NCI-H2196 treated with DMSO at 0.1 percent for 48 hours (cell line): ENCODE results near the gene KLF15.

Experiments
- DNase-seq: peaks from one replicate; lab custom pipeline; 2025; ENCODE audit not compliant: unreplicated experiment; lab: John Stamatoyannopoulos, UW

Gene KLF15

DNA sequence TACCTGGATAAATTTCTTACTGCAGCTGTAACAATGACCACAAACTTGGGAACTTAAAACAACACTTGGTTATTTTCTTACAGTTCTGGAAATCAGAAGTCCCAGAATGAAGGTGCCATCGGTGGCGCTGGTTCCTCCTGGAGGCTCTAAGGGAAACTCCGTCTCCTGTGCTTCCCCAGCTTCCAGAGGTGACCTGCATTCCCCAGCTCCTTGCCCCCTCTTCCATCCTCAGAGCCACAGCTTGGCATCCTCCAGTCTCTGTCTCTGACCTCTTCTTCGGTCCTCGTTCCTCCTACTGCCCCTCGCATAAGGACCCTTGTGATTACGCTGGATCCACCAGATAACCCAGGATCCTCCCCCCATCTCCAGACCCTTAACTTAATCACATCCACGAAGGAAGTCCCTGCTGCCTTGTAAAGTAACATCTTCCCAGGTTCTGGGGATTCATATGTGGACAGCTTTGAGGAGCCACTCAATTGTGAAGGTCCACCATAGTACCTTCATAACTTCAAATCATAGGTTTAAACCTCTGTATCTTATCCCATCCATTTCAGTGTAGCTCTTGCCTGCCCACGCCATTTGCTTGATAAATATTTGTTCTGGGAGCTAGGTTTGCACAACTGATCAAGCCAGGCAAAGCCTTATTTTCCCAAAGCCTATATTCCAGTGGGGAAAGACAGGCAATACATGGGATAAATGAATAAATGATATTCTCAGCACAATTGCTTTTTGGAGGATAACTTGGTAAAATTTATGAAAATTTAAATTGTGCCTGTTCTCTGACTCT lies 34.8 kb downstream of the KLF15 start:
- DNase-seq = no peak

DNA sequence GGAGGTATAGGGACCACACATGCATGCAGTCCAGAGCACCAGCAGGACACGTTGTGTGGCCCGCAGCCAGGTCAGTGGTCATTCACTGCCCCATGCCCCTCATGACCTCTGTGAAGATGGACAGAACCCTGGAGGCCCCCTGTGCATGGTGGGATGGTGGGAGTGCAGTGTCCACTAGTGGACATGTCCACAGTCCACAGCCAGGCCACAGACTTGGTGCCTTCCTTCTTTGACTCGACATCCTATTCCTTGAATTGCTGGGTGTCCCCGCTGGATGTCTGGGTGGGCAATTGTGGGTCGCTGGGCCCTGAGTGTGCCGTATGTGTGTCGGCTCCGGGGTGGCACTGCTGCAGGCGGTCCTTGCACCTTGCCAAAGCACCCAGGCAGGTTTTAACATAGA lies 35.7 kb downstream of the KLF15 start:
- no peak for DNase-seq

DNA sequence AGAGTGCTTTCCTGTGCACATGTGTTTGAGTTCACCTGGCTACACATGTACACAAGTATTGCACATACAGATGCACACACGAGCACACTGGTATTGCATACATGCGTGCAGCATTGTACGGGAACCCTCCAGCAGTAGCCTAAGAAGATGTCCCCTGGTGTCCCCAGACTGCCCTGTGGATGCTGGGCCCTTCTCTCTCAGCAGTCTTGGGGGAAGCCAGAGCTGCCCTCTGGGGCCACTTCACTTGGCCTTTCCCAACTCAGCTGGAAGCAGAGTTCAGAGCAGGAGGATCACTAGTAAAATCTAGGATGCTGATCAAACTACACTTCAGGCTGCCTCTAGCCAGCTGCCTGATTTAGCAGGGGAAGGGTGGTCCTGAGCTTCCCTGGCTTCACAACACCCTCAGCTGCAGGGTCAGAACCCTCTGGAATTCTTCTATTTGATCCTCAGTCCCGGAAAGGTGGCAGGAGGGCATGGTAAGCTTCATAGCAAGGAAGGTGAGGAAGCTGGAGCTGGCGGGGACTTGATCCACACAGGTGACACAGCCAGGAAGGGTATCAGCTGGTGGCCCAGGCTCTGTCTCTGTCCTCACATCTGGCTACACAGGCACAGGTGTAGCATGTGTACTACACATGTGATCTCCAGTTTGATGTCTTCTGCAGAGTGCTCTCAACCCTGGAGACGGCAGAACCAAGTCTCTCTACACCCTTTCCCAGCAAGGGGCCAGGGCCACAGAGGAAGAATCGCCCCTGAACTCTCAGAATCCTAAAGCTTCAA lies 36.5 kb downstream of the KLF15 start:
- DNase-seq = no peak

- no peak for DNase-seq
These were observed 37.4 kb downstream of the KLF15 start for GRCh38 chr3:126319701-126320295.

- no peak for DNase-seq
These were observed 39.9 kb downstream of the KLF15 start for GRCh38 chr3:126317029-126317996.

- DNase-seq = no peak
These were observed 40.7 kb downstream of the KLF15 start for GRCh38 chr3:126316501-126316939.

DNA sequence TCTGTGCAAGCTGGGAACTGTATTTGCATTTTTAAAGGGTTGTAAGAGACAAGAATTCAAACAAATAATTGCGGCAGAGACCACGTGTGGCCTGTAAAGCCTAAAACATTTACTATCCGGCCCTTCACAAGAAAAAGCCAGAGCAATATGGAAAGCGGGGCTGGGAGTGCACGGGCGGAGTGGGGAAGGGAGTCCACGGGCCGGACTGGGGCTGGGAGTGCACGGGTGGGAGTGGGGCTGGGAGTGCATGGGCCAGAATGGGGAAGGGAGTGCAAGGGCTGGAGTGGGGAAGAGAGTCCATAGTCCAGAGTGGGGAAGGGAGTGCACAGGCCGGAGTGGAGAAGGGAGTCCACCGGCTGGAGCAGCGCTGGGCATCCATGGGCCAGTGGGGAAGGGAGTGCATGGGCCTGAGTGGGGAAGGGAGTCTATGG lies 41.2 kb downstream of the KLF15 start:
- DNase-seq = no peak

- no peak for DNase-seq
These were observed 42.2 kb downstream of the KLF15 start for GRCh38 chr3:126314790-126315658.

DNA sequence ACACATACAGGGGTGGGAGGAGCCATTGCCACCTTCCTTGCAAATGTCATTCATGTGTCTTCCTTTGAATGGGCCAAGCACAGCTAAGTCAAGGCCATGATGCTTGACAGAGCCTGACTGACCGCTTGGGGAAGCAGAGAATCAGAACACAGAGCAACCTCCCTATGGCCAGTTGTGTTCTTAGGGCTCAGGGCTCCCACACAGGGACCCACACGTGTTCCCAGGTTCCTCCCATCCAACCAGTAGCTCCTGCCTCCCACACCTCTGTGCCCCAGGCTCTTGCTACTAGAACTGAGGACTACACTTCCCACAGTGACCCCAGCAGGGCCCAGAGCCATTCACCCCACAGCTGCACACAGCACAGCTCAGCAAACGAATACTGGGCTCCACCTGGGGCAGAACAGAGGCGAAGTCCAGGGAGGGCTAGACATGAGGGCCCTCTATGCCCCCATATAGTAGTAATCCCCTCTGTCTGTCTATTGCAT lies 42.9 kb downstream of the KLF15 start:
- no peak for DNase-seq

- no peak for DNase-seq
These were observed 43.5 kb downstream of the KLF15 start for GRCh38 chr3:126313580-126314304.

DNA sequence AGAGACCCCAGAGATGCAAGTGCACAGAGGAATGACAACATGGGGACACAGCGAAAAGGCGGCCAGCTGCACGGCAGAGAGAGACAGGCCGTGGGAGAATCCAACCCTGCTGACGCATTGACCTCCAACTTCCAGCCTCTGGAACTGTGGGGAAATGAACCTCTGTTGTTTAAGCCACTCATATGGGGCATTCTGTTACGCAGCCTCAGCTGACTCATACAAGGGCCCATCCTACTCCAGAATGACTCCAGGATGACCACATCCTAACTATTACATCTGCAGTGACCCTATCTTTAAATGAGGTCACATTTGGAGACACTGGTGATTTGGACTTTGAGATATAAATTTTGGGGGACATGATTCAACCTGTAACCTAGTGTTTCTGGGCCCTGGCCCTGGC lies 44.0 kb downstream of the KLF15 start:
- DNase-seq = no peak

GRCh38 chr3:126312341-126312740 lies 44.9 kb downstream of the KLF15 start:
- no peak for DNase-seq

GRCh38 chr3:126311338-126311978 lies 45.8 kb downstream of the KLF15 start:
- DNase-seq = no peak

GRCh38 chr3:126310816-126311215 lies 46.4 kb downstream of the KLF15 start:
- no peak for DNase-seq

GRCh38 chr3:126309861-126310655 lies 47.1 kb downstream of the KLF15 start:
- no peak for DNase-seq

DNA sequence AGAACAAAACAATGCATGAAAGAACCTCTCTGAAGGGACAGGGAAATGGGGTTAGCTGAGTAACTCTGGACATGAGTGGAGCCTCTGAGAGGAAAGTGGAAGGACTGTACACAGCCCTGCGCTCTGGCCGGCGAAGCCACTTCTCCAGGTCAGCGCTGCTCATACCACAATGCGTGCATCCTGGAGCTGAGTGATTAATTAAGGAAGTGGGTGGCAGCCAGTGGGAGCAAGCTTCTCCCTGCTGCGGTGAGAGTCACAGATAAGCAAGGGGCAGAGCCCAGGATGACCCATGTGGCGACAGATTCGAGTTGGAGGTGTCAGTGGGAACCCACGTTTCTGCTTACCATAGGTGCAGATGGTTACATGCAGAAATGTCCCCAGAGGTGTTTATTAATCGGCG lies 48.0 kb downstream of the KLF15 start:
- no peak for DNase-seq

GRCh38 chr3:126308394-126309125 lies 48.6 kb downstream of the KLF15 start:
- DNase-seq = no peak
